Ovary (tissue), 9 donors: ENCODE results near the gene ANKRD10. TPM values are rescaled to one million over a fixed set of nuclear protein-coding genes. Genes with fewer than 3 reads are reported as not detected.

Experiments
- DNase-seq, 5 donors: peaks; one replicate each; pipeline ENCODE4 v3.0.0-alpha.2; 2019 to 2020
- H3K27ac ChIP-seq, 2 donors: fragments of 200-600 bp; one replicate each; pipeline versions ENCODE4 v1.5.1 to v1.8.0; 2019 to 2022
- H3K27me3 ChIP-seq: fragments of 200-600 bp; one replicate; pipeline ENCODE4 v1.8.0; 2022
- H3K36me3 ChIP-seq: fragments of 200-600 bp; sonication (generic); one replicate; pipeline ENCODE4 v1.5.1; 2019
- H3K4me1 ChIP-seq: one replicate; pipeline ENCODE4 v1.8.1; 2013; ENCODE audit warnings: mild to moderate bottlenecking, moderate library complexity; ENCODE audit not compliant: insufficient read depth
- H3K4me3 ChIP-seq: fragments of 200-600 bp; sonication (generic); one replicate; pipeline ENCODE4 v1.5.1; 2017
- H3K9me3 ChIP-seq, 2 donors: fragments of 200-600 bp in 1 of 2; sonication (generic) in 1 of 2; one replicate each; pipeline versions ENCODE4 v1.5.1 to v1.8.1; 2013 to 2019; ENCODE audit warnings: mild to moderate bottlenecking in 1 of 2, moderate library complexity in 1 of 2
- CTCF ChIP-seq, 3 donors: fragments of 450-650 bp in 2 of 3; fragments of 200-600 bp in 1 of 3; IDR thresholded peaks; one replicate each; pipeline versions ENCODE4 v1.5.1 to v1.8.0; 2016 to 2022; ENCODE audit warnings: antibody characterized with exemption in 3 of 3, mild to moderate bottlenecking in 1 of 3
- EP300 ChIP-seq: sonication (generic); formaldehyde crosslinking; IDR thresholded peaks from one replicate; pipeline ENCODE4 v1.6.1; 2017; ENCODE audit warnings: antibody characterized with exemption
- POLR2A ChIP-seq: fragments of 450-650 bp; IDR thresholded peaks from one replicate; pipeline ENCODE4 v1.6.1; 2017; ENCODE audit warnings: antibody characterized with exemption, mild to moderate bottlenecking, moderate library complexity
- WGBS, 3 donors: extraction: QIAGEN DNeasy Blood & Tissue Kit in 1 of 3; methylation state at CpG; one replicate each; pipeline versions ENCODE4 v1.1.5 to v1.1.7; 2013 to 2017; 5-methylcytosine and 5-hydroxymethylcytosine counted together
- intact Hi-C, 4 donors: fragments of 100-400 bp; cut with DNase I; formaldehyde crosslinking; loops; one replicate each; pipeline versions ENCODE4 v1.11.0 to v1.15.1; 2022 to 2023
- polyA plus RNA-seq, 2 donors: library from polyadenylated mRNA; stranded (reverse); fragments of 200-250 nt in 1 of 2; fragments of 350-450 nt in 1 of 2; fragmentation: Illumina TruSeq in 1 of 2; extraction: RNeasy Lipid Tissue Mini Kit (QIAGEN cat#74804) in 1 of 2; gene quantifications; one replicate each; pipeline ENCODE4 v1.2.3, GENCODE V29; 2013 to 2014
- total RNA-seq, 7 donors: library from RNA; depleted of rRNA in 2 of 7; stranded (reverse); fragments of >200 nt in 2 of 7; fragmentation: NEBNext Ultra II Directional in 3 of 7; extraction: Animal tissue kit (Norgen Biotek cat#: 25700) in 3 of 7; gene quantifications; one replicate each; pipeline versions ENCODE4 v1.1.0 to v1.2.4, GENCODE V29; 2016 to 2023
- donor health status: DM: no; HTN: no; CAD: no; lungs with moderate emphysema.
- donor health status: DM: no; HTN: no; CAD: no.
- donor health status: Bipolar disorder and iron deficiency.
- donor health status: DM: yes; HTN: yes; CAD: no.
- donor health status: DM: no; HTN: no; CAD: no.
- donor health status: DM: yes; HTN: yes; CAD: no.

Gene ANKRD10
- total and polyA plus RNA-seq, 9 donors: 62.4 to 172 (median 129) TPM

- no peak for TF ChIP-seq POLR2A
- 84 to 89% (median 85%) methylated on average over 6 of the region's 6 CpGs for WGBS, 3 donors
- no peak overlapping the region for H3K4me3 ChIP-seq
- DNase-seq: no peak
- H3K27me3 ChIP-seq: no peaks in the 10 kb centered on the region
- intact Hi-C loops: no loop called here
- no peaks in the 10 kb centered on the region for H3K4me1 ChIP-seq
- no peaks in the 10 kb centered on the region for H3K9me3 ChIP-seq
- no peaks in the 10 kb centered on the region for H3K36me3 ChIP-seq
- no peak overlapping the region for H3K27ac ChIP-seq
Measured at GRCh38 chr13:110897521-110897920, 17.3 kb downstream of the ANKRD10 start.

- 90 to 97% (median 96%) methylated on average over 1 of the region's 1 CpG for WGBS, 3 donors
- no peaks in the 10 kb centered on the region for H3K9me3 ChIP-seq
- TF ChIP-seq EP300: no peak
- no peak for TF ChIP-seq POLR2A
- TF ChIP-seq CTCF (IDR thresholded peaks at IDR 0.05): no peak
- no peaks in the 10 kb centered on the region for H3K36me3 ChIP-seq
- DNase-seq: no peak
- H3K27ac ChIP-seq: no peak overlapping the region
- H3K4me3 ChIP-seq: no peak overlapping the region
- H3K4me1 ChIP-seq: no peaks in the 10 kb centered on the region
- H3K27me3 ChIP-seq: no peaks in the 10 kb centered on the region
- intact Hi-C loops: no loop called here
Measured at GRCh38 chr13:110897014-110897413, 17.9 kb downstream of the ANKRD10 start.

- WGBS, 3 donors: 81 to 85% (median 83%) methylated on average over 2 of the region's 2 CpGs
- H3K36me3 ChIP-seq: no peaks in the 10 kb centered on the region
Measured at GRCh38 chr13:110894086-110894485, 20.8 kb downstream of the ANKRD10 start.

GRCh38 chr13:110893571-110893970 lies 21.3 kb downstream of the ANKRD10 start:
- H3K27me3 ChIP-seq: no peaks in the 10 kb centered on the region
- no peak for TF ChIP-seq CTCF (IDR thresholded peaks at IDR 0.05)
- TF ChIP-seq EP300: no peak
- TF ChIP-seq POLR2A: no peak
- intact Hi-C loops: no loop called here
- no peaks in the 10 kb centered on the region for H3K4me1 ChIP-seq
- H3K4me3 ChIP-seq: no peak overlapping the region
- no peaks in the 10 kb centered on the region for H3K9me3 ChIP-seq
- no peaks in the 10 kb centered on the region for H3K36me3 ChIP-seq
- 20 to 42% (median 21%) methylated on average over 2 of the region's 2 CpGs for WGBS, 3 donors
- no peak overlapping the region for H3K27ac ChIP-seq
- DNase-seq: no peak

More at GRCh38 chr13:110894086-110894485, 20.8 kb downstream of the ANKRD10 start:
- no peaks in the 10 kb centered on the region for H3K9me3 ChIP-seq
- intact Hi-C loops: no loop called here
- TF ChIP-seq EP300 (no peak), POLR2A (no peak), CTCF (IDR thresholded peaks at IDR 0.05) (no peak)
- H3K27me3 ChIP-seq: no peaks in the 10 kb centered on the region
- no peak overlapping the region for H3K27ac ChIP-seq
- DNase-seq: no peak
- H3K4me1 ChIP-seq: no peaks in the 10 kb centered on the region
- H3K4me3 ChIP-seq: no peak overlapping the region

GRCh38 chr13:110890279-110891165 lies 24.3 kb downstream of the ANKRD10 start:
- TF ChIP-seq POLR2A (no peak), CTCF (IDR thresholded peaks at IDR 0.05) (no peak), EP300 (no peak)
- no peaks in the 10 kb centered on the region for H3K27me3 ChIP-seq
- WGBS, 3 donors: 53 to 66% (median 63%) methylated on average over 8 of the region's 8 CpGs
- H3K27ac ChIP-seq: no peak overlapping the region
- no peaks in the 10 kb centered on the region for H3K9me3 ChIP-seq
- no peak for DNase-seq
- intact Hi-C loops: no loop called here
- no peaks in the 10 kb centered on the region for H3K36me3 ChIP-seq
- peaks cover 7% of the 10 kb centered on the region for H3K4me1 ChIP-seq
- H3K4me3 ChIP-seq: no peak overlapping the region
